HCT116 (cell line): Measurements from ENCODE around the gene CPEB1.

ENCODE experiments used
- CEBPB ChIP-seq: IDR thresholded peaks from 2 replicates; pipeline ENCODE4 v1.6.1; 2012; ENCODE audit warnings: low read depth
- CTCF ChIP-seq, 3 experiments: fragments of 200-600 bp in 1 of 3; sonication (generic) in 1 of 3; IDR thresholded peaks in 2 of 3; conservative IDR thresholded peaks in 1 of 3; 2 replicates each; pipeline ENCODE4 v1.5.1; 2012 to 2017; ENCODE audit warnings: low read depth in 2 of 3, low read length in 2 of 3, antibody characterized with exemption in 1 of 3, borderline replicate concordance in 1 of 3, control low read depth in 1 of 3, mild to moderate bottlenecking in 1 of 3, mixed read lengths in 1 of 3, mixed run types in 1 of 3, moderate library complexity in 1 of 3; ENCODE audit not compliant: insufficient read depth in 1 of 3
- EZH2phosphoT487 ChIP-seq: fragments of 200-600 bp; IDR thresholded peaks from 2 replicates; pipeline ENCODE4 v1.6.1; 2018; ENCODE audit warnings: antibody characterized with exemption, borderline replicate concordance
- POLR2A ChIP-seq: IDR thresholded peaks from 2 replicates; pipeline ENCODE4 v1.7.0; 2011; ENCODE audit warnings: borderline replicate concordance; ENCODE audit not compliant: insufficient read depth, insufficient read length; ENCODE audit errors: extremely low read depth
- SP1 ChIP-seq: IDR thresholded peaks from 2 replicates; pipeline ENCODE4 v1.6.1; 2012; ENCODE audit warnings: low read depth

GRCh38 chr15:82666606-82667005, 19.4 kb upstream of the CPEB1 start:
- TF ChIP-seq CTCF (IDR thresholded peaks at IDR 0.05 in 2 of 3, conservative IDR thresholded peaks at IDR 0.05 in 1 of 3; ENCODE audit: borderline replicate concordance in 1 of 3, insufficient read depth in 1 of 3, low read depth in 2 of 3, low read length in 2 of 3) (no peak), POLR2A (no peak), SP1 (no peak), EZH2phosphoT487 (no peak), CEBPB (no peak)
